Erythroblast (primary cell): ENCODE measurements around the gene FERMT3.

Experiments used
- GATA1 ChIP-seq: IDR thresholded peaks from 2 replicates; pipeline ENCODE4 v1.6.1; 2011; ENCODE audit warnings: low read depth, mild to moderate bottlenecking, control low read depth, low read length, moderate library complexity
- POLR2A ChIP-seq: IDR thresholded peaks from 2 replicates; pipeline ENCODE4 v1.6.1; 2011; ENCODE audit warnings: mild to moderate bottlenecking, low read length

GRCh38 chr11:64211181-64211872 lies 4.8 kb downstream of the FERMT3 start:
- TF ChIP-seq POLR2A (no peak), GATA1 (no peak)
